ENCODE data around the gene LCLAT1. TPM values are rescaled to one million over a fixed set of nuclear protein-coding genes. Genes with fewer than 3 reads are reported as not detected.

LCLAT1 gene
- polyA plus RNA-seq, 2 of the 4 experiments (the other 2 are of a cell fraction): 19.5 to 71.0 TPM

GRCh38 chr2:30678410-30679137, 231.5 kb downstream of the LCLAT1 start:
- Histone ChIP-seq H3K27ac (no peak overlapping the region; a peak in 1 of 6 replicates), H3K4me3 (no peak overlapping the region), H3K9me3 (no peaks in the 10 kb centered on the region), H3K4me1 (no peaks in the 10 kb centered on the region), H3K4me2 (no peak overlapping the region)
- FAIRE-seq (no peak), DNase-seq (ENCODE audit: low read depth in 1 of 2, low spot score in 1 of 2) (no peak), ATAC-seq (peak; percentile 18 to 27; a peak in 3 of 6 replicates)
- ChIA-PET POLR2A (no interaction called here), CTCF (interaction anchor here (0.7 to 1.1 kb wide), 4 partner anchors 15 to 80 kb away, joined by 3 to 4 read pairs (median 4); no protein-coding TSS in a partner anchor)
- TF ChIP-seq KDM1A (IDR thresholded peaks at IDR 0.05; ENCODE audit: low read depth): no peak
- TF ChIP-seq HEYL (CRISPR knock-in tag; IDR thresholded peaks at IDR 0.05): no peak
- TF ChIP-seq ZSCAN20 (CRISPR knock-in tag; IDR thresholded peaks at IDR 0.05): no peak
- TF ChIP-seq NPAS2 (CRISPR knock-in tag; IDR thresholded peaks at IDR 0.05; ENCODE audit: borderline replicate concordance): no peak
- TF ChIP-seq FOXS1 (CRISPR knock-in tag; IDR thresholded peaks at IDR 0.05): no peak
- TF ChIP-seq BHLHE40 (IDR thresholded peaks at IDR 0.05; ENCODE audit: low read depth, low read length): no peak
- no peak for TF ChIP-seq EHF (CRISPR knock-in tag; IDR thresholded peaks at IDR 0.05)
- no peak for TF ChIP-seq CEBPB (IDR thresholded peaks at IDR 0.05)
- TF ChIP-seq CHD4 (IDR thresholded peaks at IDR 0.05; ENCODE audit: borderline replicate concordance): no peak
- 61% methylated on average over 5 of the region's 11 CpGs for WGBS (ENCODE audit: missing lambda C conversion rate)

DNA sequence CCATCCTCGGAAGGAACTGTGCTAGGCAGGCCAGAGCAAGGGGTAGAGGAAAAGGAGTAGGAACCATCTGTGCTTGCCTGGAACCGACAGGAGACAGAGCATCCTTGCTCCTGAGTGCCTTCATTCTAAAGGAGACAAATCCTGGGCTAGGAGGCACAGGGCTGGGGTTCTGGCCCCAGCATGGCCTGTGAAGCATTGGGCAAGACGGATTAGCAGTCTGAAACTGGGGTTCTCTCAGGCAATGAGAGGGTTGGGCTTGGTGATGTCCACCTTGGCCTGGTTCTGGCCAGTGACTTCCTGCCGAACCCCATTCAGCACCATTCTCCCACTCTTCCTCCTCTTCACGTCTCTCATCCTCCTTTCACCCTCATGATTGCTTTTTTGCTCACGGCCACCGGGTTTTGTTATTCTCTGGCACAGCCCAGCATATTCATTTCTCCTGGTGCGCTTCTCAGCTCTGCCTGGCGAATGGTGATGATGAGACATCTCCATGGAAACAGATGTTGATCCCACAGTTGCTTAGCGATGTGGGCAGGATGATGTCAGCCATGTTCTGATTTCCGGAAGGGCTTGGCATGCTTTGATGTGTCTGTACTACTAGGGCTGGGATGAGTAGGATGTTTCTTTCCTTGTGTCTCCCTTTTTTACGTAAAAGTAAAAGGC, 232.5 kb downstream of the LCLAT1 start:
- WGBS (ENCODE audit: missing lambda C conversion rate): 78% methylated on average over 12 of the region's 12 CpGs
- no peaks in the 10 kb centered on the region for H3K9me3 ChIP-seq
- TF ChIP-seq, protein P1, sequence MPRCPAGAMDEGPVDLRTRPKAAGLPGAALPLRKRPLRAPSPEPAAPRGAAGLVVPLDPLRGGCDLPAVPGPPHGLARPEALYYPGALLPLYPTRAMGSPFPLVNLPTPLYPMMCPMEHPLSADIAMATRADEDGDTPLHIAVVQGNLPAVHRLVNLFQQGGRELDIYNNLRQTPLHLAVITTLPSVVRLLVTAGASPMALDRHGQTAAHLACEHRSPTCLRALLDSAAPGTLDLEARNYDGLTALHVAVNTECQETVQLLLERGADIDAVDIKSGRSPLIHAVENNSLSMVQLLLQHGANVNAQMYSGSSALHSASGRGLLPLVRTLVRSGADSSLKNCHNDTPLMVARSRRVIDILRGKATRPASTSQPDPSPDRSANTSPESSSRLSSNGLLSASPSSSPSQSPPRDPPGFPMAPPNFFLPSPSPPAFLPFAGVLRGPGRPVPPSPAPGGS (IDR thresholded peaks at IDR 0.05): no peak
- TF ChIP-seq EHMT2 (IDR thresholded peaks at IDR 0.05; ENCODE audit: low read depth): no peak
- TF ChIP-seq NPAS2 (CRISPR knock-in tag; IDR thresholded peaks at IDR 0.05; ENCODE audit: borderline replicate concordance): no peak
- no peak for TF ChIP-seq RNF2 (IDR thresholded peaks at IDR 0.05; ENCODE audit: borderline replicate concordance, low read depth)
- no peak for TF ChIP-seq ZSCAN20 (CRISPR knock-in tag; IDR thresholded peaks at IDR 0.05)
- no peak for TF ChIP-seq HOXB5 (CRISPR knock-in tag; IDR thresholded peaks at IDR 0.05)
- no peak for TF ChIP-seq GATA3 (IDR thresholded peaks at IDR 0.05; ENCODE audit: borderline replicate concordance)
- TF ChIP-seq HEYL (CRISPR knock-in tag; IDR thresholded peaks at IDR 0.05): no peak
- no peak for TF ChIP-seq HES2 (IDR thresholded peaks at IDR 0.05)
- TF ChIP-seq BHLHE40 (IDR thresholded peaks at IDR 0.05; ENCODE audit: low read depth, low read length): no peak
- TF ChIP-seq E2F6 (IDR thresholded peaks at IDR 0.05; ENCODE audit: borderline replicate concordance, low read depth): no peak
- ChIA-PET CTCF (interaction anchor here (1.9 kb wide), 1 partner anchor 515 kb away, joined by 9 read pairs; no protein-coding TSS in a partner anchor), POLR2A (no interaction called here)
- no peak overlapping the region for H3K27ac ChIP-seq
- no peaks in the 10 kb centered on the region for H3K4me1 ChIP-seq
- no peak overlapping the region for H3K4me2 ChIP-seq
- DNase-seq (ENCODE audit: low read depth in 1 of 2, low spot score in 1 of 2) (peak in 1 of 2 experiments; percentile 33), FAIRE-seq (no peak), ATAC-seq (peak in 1 of 2 experiments; percentile 31; a peak in 3 of 6 replicates)
- no peak overlapping the region for H3K4me3 ChIP-seq

GRCh38 chr2:30680121-30680520, 233.1 kb downstream of the LCLAT1 start:
- WGBS (ENCODE audit: missing lambda C conversion rate): 74% methylated on average over 3 of the region's 3 CpGs
- Histone ChIP-seq H3K4me2 (no peak overlapping the region), H3K4me3 (no peak overlapping the region), H3K4me1 (no peaks in the 10 kb centered on the region), H3K27ac (no peak overlapping the region), H3K9me3 (no peaks in the 10 kb centered on the region)
- DNase-seq (ENCODE audit: low read depth in 1 of 2, low spot score in 1 of 2) (no peak), ATAC-seq (no peak), FAIRE-seq (no peak)
- TF ChIP-seq, protein P2, sequence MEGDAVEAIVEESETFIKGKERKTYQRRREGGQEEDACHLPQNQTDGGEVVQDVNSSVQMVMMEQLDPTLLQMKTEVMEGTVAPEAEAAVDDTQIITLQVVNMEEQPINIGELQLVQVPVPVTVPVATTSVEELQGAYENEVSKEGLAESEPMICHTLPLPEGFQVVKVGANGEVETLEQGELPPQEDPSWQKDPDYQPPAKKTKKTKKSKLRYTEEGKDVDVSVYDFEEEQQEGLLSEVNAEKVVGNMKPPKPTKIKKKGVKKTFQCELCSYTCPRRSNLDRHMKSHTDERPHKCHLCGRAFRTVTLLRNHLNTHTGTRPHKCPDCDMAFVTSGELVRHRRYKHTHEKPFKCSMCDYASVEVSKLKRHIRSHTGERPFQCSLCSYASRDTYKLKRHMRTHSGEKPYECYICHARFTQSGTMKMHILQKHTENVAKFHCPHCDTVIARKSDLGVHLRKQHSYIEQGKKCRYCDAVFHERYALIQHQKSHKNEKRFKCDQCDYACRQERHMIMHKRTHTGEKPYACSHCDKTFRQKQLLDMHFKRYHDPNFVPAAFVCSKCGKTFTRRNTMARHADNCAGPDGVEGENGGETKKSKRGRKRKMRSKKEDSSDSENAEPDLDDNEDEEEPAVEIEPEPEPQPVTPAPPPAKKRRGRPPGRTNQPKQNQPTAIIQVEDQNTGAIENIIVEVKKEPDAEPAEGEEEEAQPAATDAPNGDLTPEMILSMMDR (IDR thresholded peaks at IDR 0.05): no peak
- TF ChIP-seq RAD21 (conservative IDR thresholded peaks at IDR 0.05 in 1 of 2, IDR thresholded peaks at IDR 0.05 in 1 of 2): no peak
- TF ChIP-seq REST (IDR thresholded peaks at IDR 0.05): no peak
- CTCF ChIA-PET: interaction anchor here (1.5 to 1.9 kb wide), 2 partner anchors 14 to 515 kb away, joined by 4 to 9 read pairs; no protein-coding TSS in a partner anchor
- POLR2A ChIA-PET: no interaction called here
